OCI-LY7 (cell line): ENCODE measurements around the gene PA2G4. TPM values are rescaled to one million over a fixed set of nuclear protein-coding genes. Genes with fewer than 3 reads are reported as not detected.

Source experiments
- BruUV-seq: library from RNA; stranded (reverse); fragments of 400-500 nt; replicated peaks from 2 replicates; lab custom pipeline; 2021; lab: Mats Ljungman, UMichigan
- CTCF ChIA-PET: fragments of 300-600 bp; sonication (Branson Sonifier 250); formaldehyde crosslinking; loops from one replicate; lab custom pipeline; 2022; ENCODE audit warnings: antibody characterized with exemption; ENCODE audit not compliant: unreplicated experiment; lab: Charles Lee
- POLR2A ChIA-PET: fragments of 300-600 bp; sonication (Branson Sonifier 250); formaldehyde crosslinking; loops from one replicate; lab custom pipeline; 2022; ENCODE audit warnings: antibody characterized with exemption; lab: Charles Lee
- DNase-seq: peaks from one replicate; pipeline ENCODE4 v3.0.0-alpha.2; 2015; ENCODE audit warnings: low spot score
- H2AFZ ChIP-seq: fragments of 200-600 bp; sonication (generic), shearing (Covaris generic); 2 replicates; pipeline ENCODE4 v1.6.1; 2014; ENCODE audit warnings: mild to moderate bottlenecking, antibody characterized with exemption, low read length, moderate library complexity
- H3K27ac ChIP-seq: fragments of 200-600 bp; sonication (generic); 2 replicates; pipeline ENCODE4 v1.5.1; 2014; ENCODE audit warnings: mixed run types, low read depth, mild to moderate bottlenecking, moderate library complexity, low read length, inconsistent platforms; ENCODE audit not compliant: poor library complexity, severe bottlenecking
- H3K36me3 ChIP-seq: fragments of 200-600 bp; sonication (generic); 2 replicates; pipeline ENCODE4 v1.6.1; 2014; ENCODE audit warnings: mild to moderate bottlenecking, antibody characterized with exemption, low read length, moderate library complexity, mixed read lengths; ENCODE audit not compliant: insufficient read depth
- H3K4me1 ChIP-seq: fragments of 200-600 bp; sonication (generic); 2 replicates; pipeline ENCODE4 v1.5.1; 2014; ENCODE audit warnings: mild to moderate bottlenecking, low read length; ENCODE audit not compliant: insufficient read depth, poor library complexity, severe bottlenecking
- H3K4me2 ChIP-seq: fragments of 200-600 bp; sonication (generic); 2 replicates; pipeline ENCODE4 v1.6.1; 2014; ENCODE audit warnings: mild to moderate bottlenecking, low read length
- H3K4me3 ChIP-seq: fragments of 200-600 bp; sonication (generic); 2 replicates; pipeline ENCODE4 v1.5.1; 2014; ENCODE audit warnings: mild to moderate bottlenecking, low read depth, low read length; ENCODE audit not compliant: poor library complexity, severe bottlenecking
- H3K79me2 ChIP-seq: fragments of 200-600 bp; sonication (generic); 2 replicates; pipeline ENCODE4 v1.6.1; 2016; ENCODE audit warnings: low read depth, mild to moderate bottlenecking, low read length, moderate library complexity, mixed read lengths; ENCODE audit not compliant: insufficient read depth
- H3K9me2 ChIP-seq: fragments of 200-600 bp; sonication (generic); 2 replicates; pipeline ENCODE4 v1.6.1; 2016; ENCODE audit warnings: mild to moderate bottlenecking, low read length, mixed read lengths; ENCODE audit not compliant: insufficient read depth
- H3K9me3 ChIP-seq: fragments of 200-600 bp; sonication (generic); 2 replicates; pipeline ENCODE4 v1.6.1; 2014; ENCODE audit warnings: mild to moderate bottlenecking, mixed run types, low read length, mixed read lengths
- H4K20me1 ChIP-seq: fragments of 200-600 bp; sonication (generic); 2 replicates; pipeline ENCODE4 v1.6.1; 2014; ENCODE audit warnings: mild to moderate bottlenecking, antibody characterized with exemption, low read length, moderate library complexity, mixed read lengths; ENCODE audit not compliant: insufficient read depth
- CTCF ChIP-seq: fragments of 200-600 bp; sonication (generic); conservative IDR thresholded peaks from 2 replicates; pipeline ENCODE4 v1.5.1; 2014; ENCODE audit warnings: mild to moderate bottlenecking, antibody characterized with exemption, low read length, moderate library complexity, mixed read lengths
- EZH2phosphoT487 ChIP-seq: fragments of 200-600 bp; sonication (generic); IDR thresholded peaks from 2 replicates; pipeline ENCODE4 v1.6.1; 2018; ENCODE audit warnings: low read depth, borderline replicate concordance, mild to moderate bottlenecking, mixed run types, antibody characterized with exemption, low read length, moderate library complexity, mixed read lengths
- intact Hi-C: fragments of 100-400 bp; cut with micrococcal nuclease; formaldehyde crosslinking; loops from one replicate; pipeline ENCODE4 v1.10.0; 2022; ENCODE audit not compliant: unreplicated experiment
- total RNA-seq, 2 experiments: library from RNA; depleted of rRNA in 1 of 2; stranded (reverse); fragments of >200 nt in 1 of 2; shearing (Covaris generic) in 1 of 2; gene quantifications; 2 replicates each; pipeline ENCODE4 v1.2.3, GENCODE V29; 2014 to 2022

The PA2G4 gene
- total RNA-seq, 2 experiments from 2014 or later: 289 to 358 TPM

GRCh38 chr12:56159482-56160192, 55.3 kb downstream of the PA2G4 start:
- peak overlapping the region; percentile 98 for H3K4me3 ChIP-seq
- peak; percentile 13 for DNase-seq
- H3K27ac ChIP-seq: peak overlapping the region; percentile 68
- no TSS peak for BruUV-seq
- peak overlapping the region; percentile 98 for H3K4me2 ChIP-seq
- H2AFZ ChIP-seq: no peak overlapping the region
- H3K9me3 ChIP-seq: no peaks in the 10 kb centered on the region
- peaks cover 68% of the 10 kb centered on the region for H3K36me3 ChIP-seq
- intact Hi-C loops: loop anchor here (2.0 kb wide), 1 partner anchor 29 kb away; the partner anchor contains the start of gene SMARCC2
- TF ChIP-seq CTCF (no peak), EZH2phosphoT487 (no peak)
- H3K4me1 ChIP-seq: peaks cover 32% of the 10 kb centered on the region
- H3K9me2 ChIP-seq: no peaks in the 10 kb centered on the region
- peaks cover 9% of the 10 kb centered on the region; the same call in 1 of the 2 replicates for H4K20me1 ChIP-seq
- CTCF ChIA-PET: no interaction called here
- POLR2A ChIA-PET: interaction anchor here (0.6 to 1.7 kb wide), 8 partner anchors 16 to 533 kb away, joined by 3 to 9 read pairs (median 3); partner anchors contain the start of genes ESYT1, RNF41 and ZC3H10
- H3K79me2 ChIP-seq: peaks cover 30% of the 10 kb centered on the region

GRCh38 chr12:56160193-56160763, 55.9 kb downstream of the PA2G4 start:
- intact Hi-C loops: no loop called here
- CTCF ChIA-PET: no interaction called here
- POLR2A ChIA-PET: interaction anchor here (0.8 to 1.1 kb wide), 2 partner anchors 16 to 43 kb away, joined by 3 read pairs; no protein-coding TSS in a partner anchor

More at GRCh38 chr12:56160193-56160763, 55.9 kb downstream of the PA2G4 start:
- Histone ChIP-seq H2AFZ (no peak overlapping the region), H3K4me3 (peak overlapping the region; percentile 98), H3K4me1 (peaks cover 32% of the 10 kb centered on the region), H3K36me3 (peaks cover 74% of the 10 kb centered on the region), H3K4me2 (peak overlapping the region; percentile 98), H3K9me3 (no peaks in the 10 kb centered on the region), H3K9me2 (no peaks in the 10 kb centered on the region), H4K20me1 (peaks cover 9% of the 10 kb centered on the region; the same call in 1 of the 2 replicates), H3K79me2 (peaks cover 30% of the 10 kb centered on the region), H3K27ac (peak overlapping the region; percentile 68)
- DNase-seq: peak; percentile 28
- BruUV-seq: no TSS peak
- no peak for TF ChIP-seq CTCF
- no peak for TF ChIP-seq EZH2phosphoT487
